Right lobe of liver (tissue), 6 donors: ENCODE measurements around the gene NOL4L. TPM values are rescaled to one million over a fixed set of nuclear protein-coding genes. Genes with fewer than 3 reads are reported as not detected.

Experiments
- ATAC-seq, 4 donors: fragments of 200-7000 bp; cut with Tn5 transposase; one replicate each; pipeline ENCODE4 v1.9.1; 2020; ENCODE audit warnings: mild to moderate bottlenecking in 4 of 4, moderate library complexity in 4 of 4
- DNase-seq, 3 donors: peaks; one replicate each; pipeline ENCODE4 v3.0.0-alpha.2; 2020
- H3K27ac ChIP-seq, 3 donors: fragments of 200-600 bp; one replicate each; pipeline ENCODE4 v1.8.0; 2022
- H3K27me3 ChIP-seq, 2 donors: fragments of 200-600 bp; one replicate each; pipeline ENCODE4 v1.8.0; 2022
- H3K36me3 ChIP-seq, 4 donors: fragments of 200-600 bp; sonication (generic) in 1 of 4; one replicate each; pipeline versions ENCODE4 v1.5.1 to v1.8.0; 2017 to 2022; ENCODE audit warnings: control low read depth in 1 of 4
- H3K4me1 ChIP-seq, 4 donors: fragments of 200-600 bp; sonication (generic) in 1 of 4; one replicate each; pipeline versions ENCODE4 v1.5.1 to v1.8.0; 2017 to 2022; ENCODE audit warnings: control low read depth in 1 of 4
- H3K4me3 ChIP-seq, 3 donors: fragments of 200-600 bp; one replicate each; pipeline ENCODE4 v1.8.0; 2022
- H3K9me3 ChIP-seq, 4 donors: fragments of 200-600 bp; sonication (generic) in 1 of 4; one replicate each; pipeline versions ENCODE4 v1.5.1 to v1.8.0; 2017 to 2022; ENCODE audit warnings: control low read depth in 1 of 4
- POLR2A ChIP-seq: fragments of 450-650 bp; IDR thresholded peaks from one replicate; pipeline ENCODE4 v1.6.1; 2017; ENCODE audit warnings: antibody characterized with exemption, mild to moderate bottlenecking
- WGBS: methylation state at CpG from one replicate; pipeline ENCODE4 v1.1.6; 2018; ENCODE audit warnings: low coverage, low lambda C conversion rate; ENCODE audit not compliant: insufficient coverage; ENCODE audit errors: missing lambda C conversion rate; 5-methylcytosine and 5-hydroxymethylcytosine counted together
- intact Hi-C, 2 donors: fragments of 100-400 bp; cut with DNase I; formaldehyde crosslinking; loops; one replicate each; pipeline versions ENCODE4 v1.11.2 to v1.14.1; 2022
- total RNA-seq, 6 experiments: library from RNA; depleted of rRNA in 2 of 6; stranded (reverse); fragments of >200 nt in 2 of 6; fragmentation: NEBNext Ultra II Directional in 3 of 6; extraction: Animal tissue kit (Norgen Biotek cat#: 25700) in 3 of 6; gene quantifications; one replicate each; pipeline versions ENCODE4 v1.1.0 to v1.2.4, GENCODE V29; 2016 to 2023
- TF ChIP-seq, protein P1 (sequence below), 4 donors: fragments of 200-600 bp in 3 of 4; fragments of 450-650 bp in 1 of 4; IDR thresholded peaks; one replicate each; pipeline versions ENCODE4 v1.5.1 to v1.8.0; 2016 to 2022; ENCODE audit warnings: antibody characterized with exemption in 4 of 4, mild to moderate bottlenecking in 2 of 4
- donor health status: DM: no; HTN: yes; CAD: no.
- donor health status: DM: no; HTN: no; CAD: no.
- donor health status: DM: no; HTN: no; CAD: no.
- donor health status: DM: no; HTN: yes; CAD: no.
- donor health status: DM: no; HTN: yes; CAD: no.

NOL4L gene
- total RNA-seq, 6 experiments from 2014 or later: 4.3 to 6.5 (median 5.7) TPM

DNA sequence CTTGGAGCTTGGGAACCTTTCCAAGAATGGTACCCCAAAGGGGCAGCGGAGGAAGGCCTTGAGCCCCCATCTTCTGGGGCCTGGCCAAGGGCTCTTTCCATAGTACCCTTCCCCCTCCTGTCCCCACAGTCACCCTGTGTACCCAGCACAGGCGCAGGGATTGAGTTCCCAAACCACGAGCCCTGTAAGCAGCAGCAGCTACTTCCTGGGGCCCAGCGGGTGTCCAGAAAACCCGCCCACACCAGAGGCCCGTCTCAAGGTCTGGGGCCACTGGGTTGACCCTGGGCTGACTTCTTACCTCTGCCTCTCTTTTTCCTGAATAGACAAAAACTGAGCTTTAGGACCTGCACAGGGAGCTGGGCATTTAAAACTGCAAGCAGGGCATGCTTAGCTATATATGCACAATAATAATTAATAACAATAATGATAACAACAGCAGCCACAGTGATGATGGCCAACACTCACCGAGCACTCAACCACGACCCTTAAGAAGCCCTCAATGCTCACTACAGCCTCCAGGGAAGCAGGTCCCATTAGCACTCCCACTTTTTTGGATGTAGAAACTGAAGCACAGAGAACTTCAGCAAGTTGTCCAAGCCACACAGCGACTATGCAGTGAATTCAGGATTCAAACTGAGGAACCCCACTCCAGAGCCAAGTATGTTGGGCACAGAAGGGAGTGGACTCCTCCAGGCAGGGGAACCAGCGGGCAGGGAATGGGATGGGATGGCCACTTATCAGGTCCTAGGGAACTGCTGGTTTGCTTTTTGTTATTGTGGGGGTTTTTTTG, 14.5 kb downstream of the NOL4L start:
- intact Hi-C loops: no loop called here
- DNase-seq: no peak
- no peaks in the 10 kb centered on the region for H3K27me3 ChIP-seq
- no peaks in the 10 kb centered on the region for H3K4me1 ChIP-seq
- no peak overlapping the region for H3K4me3 ChIP-seq
- TF ChIP-seq POLR2A: no peak
- TF ChIP-seq, protein P1, sequence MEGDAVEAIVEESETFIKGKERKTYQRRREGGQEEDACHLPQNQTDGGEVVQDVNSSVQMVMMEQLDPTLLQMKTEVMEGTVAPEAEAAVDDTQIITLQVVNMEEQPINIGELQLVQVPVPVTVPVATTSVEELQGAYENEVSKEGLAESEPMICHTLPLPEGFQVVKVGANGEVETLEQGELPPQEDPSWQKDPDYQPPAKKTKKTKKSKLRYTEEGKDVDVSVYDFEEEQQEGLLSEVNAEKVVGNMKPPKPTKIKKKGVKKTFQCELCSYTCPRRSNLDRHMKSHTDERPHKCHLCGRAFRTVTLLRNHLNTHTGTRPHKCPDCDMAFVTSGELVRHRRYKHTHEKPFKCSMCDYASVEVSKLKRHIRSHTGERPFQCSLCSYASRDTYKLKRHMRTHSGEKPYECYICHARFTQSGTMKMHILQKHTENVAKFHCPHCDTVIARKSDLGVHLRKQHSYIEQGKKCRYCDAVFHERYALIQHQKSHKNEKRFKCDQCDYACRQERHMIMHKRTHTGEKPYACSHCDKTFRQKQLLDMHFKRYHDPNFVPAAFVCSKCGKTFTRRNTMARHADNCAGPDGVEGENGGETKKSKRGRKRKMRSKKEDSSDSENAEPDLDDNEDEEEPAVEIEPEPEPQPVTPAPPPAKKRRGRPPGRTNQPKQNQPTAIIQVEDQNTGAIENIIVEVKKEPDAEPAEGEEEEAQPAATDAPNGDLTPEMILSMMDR (IDR thresholded peaks at IDR 0.05): no peak
- H3K36me3 ChIP-seq: no peaks in the 10 kb centered on the region
- 49% methylated on average over 5 of the region's 10 CpGs for WGBS
- peak in 3 of 4 donors; percentile 22 to 38 (median 23) for ATAC-seq
- no peaks in the 10 kb centered on the region for H3K9me3 ChIP-seq
- H3K27ac ChIP-seq: no peak overlapping the region

DNA sequence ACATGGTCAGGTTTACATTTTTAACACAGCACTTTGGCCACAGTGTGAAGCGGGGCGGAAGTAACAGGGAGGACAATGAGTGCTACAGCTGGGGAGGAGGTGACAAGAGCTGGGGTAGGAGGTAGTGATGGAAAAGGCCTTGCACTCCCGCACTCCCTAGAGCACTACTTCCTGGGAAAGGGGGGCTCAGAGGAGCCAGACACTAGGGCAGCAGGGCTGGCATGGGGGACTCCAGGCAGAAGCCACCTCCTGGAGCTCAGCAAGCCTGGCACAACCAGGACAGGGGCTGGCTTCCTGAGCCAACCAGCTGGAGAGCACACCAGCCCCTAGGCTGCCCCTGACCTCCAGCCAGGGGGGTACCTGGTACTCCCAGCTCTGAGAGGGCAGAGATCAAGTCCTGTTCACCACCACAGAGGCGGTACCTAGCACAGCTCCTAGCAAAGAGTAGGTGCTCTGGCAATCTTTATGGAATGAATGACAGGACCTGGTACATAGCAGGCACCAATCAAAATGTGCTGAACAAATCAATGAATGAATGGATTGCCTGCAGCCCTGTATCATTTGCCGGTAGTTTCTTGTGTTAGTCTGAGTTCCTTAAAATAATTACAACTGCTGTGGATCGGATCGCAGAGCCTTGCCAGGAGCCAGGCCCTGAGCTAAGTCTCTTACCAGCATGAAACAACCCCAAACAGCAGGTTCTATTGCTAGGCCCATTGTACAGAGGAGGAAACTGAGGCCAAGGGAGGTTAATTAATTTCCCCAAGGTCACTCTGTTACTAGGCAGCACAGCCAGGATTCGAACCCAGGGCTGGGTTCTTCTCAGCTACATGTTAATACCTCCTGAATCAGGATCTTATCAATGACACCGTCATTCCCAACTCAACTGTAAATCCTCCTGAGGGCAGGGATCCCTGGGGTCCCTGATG, 15.5 kb downstream of the NOL4L start:
- Histone ChIP-seq H3K27me3 (no peaks in the 10 kb centered on the region), H3K9me3 (no peaks in the 10 kb centered on the region), H3K36me3 (no peaks in the 10 kb centered on the region), H3K4me1 (no peaks in the 10 kb centered on the region), H3K4me3 (no peak overlapping the region), H3K27ac (no peak overlapping the region)
- intact Hi-C loops: no loop called here
- peak in 3 of 4 donors; percentile 4 to 29 (median 17) for ATAC-seq
- TF ChIP-seq POLR2A: no peak
- TF ChIP-seq, protein P1 (IDR thresholded peaks at IDR 0.05): no peak
- WGBS: 83% methylated on average over 4 of the region's 9 CpGs
- DNase-seq: no peak

DNA sequence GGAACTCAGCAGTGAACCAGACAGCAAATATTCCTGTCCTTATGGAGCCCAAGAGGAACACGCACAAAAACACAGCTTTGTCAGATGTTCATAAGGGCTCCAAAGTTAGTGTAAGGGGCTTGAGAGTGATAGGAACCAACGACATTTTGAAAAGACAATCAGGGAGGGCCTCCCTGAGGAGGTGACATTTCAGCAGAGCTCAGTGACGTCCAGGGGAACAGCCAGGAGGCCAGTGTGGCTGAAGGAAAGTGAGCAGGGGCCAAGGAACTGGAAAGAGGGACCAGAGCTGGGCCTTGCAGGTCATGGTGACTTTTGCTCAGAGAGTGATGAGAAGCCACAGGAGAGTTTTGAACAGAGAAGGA, 16.1 kb downstream of the NOL4L start:
- Histone ChIP-seq H3K4me1 (no peaks in the 10 kb centered on the region), H3K27me3 (no peaks in the 10 kb centered on the region), H3K36me3 (no peaks in the 10 kb centered on the region), H3K9me3 (no peaks in the 10 kb centered on the region), H3K27ac (no peak overlapping the region), H3K4me3 (no peak overlapping the region)
- ATAC-seq: no peak
- 48% methylated on average over 3 of the region's 3 CpGs for WGBS
- no peak for DNase-seq
- intact Hi-C loops: no loop called here
- TF ChIP-seq POLR2A: no peak
- TF ChIP-seq, protein P1 (IDR thresholded peaks at IDR 0.05): no peak

DNA sequence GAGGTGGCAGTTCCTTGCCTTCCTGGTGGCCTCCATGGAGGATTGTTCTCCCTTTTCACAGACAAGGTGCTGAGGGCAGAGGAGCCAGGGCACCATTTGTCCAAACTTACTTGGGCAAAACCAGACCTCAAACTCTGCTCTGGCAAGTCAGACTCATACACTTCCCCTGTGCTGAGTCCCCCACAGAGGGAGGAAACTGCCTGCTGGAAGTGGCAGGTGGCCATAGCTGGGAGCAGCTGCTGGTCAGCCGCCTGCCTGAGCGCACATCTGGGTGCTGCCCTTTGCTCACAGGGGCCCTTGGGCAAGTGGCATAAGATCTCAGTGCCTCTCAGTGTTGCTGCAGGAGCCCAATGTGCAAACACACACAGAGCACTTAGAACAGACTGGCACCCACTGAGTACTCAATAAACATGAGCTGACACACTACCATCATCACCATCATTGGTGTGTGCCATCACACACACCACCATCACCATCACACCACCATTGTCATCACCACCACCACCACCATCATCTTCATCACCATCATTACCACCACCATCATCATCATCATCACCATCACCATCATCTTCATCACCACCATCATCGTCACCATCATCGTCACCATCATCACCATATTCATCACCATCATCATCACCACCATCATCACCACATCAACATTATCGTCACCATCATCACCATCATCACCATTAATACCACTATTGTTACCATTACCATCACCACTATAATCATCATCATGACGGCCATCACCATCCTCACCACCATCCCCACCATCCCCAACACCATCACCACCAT, 17.6 kb downstream of the NOL4L start:
- no peaks in the 10 kb centered on the region for H3K4me1 ChIP-seq
- intact Hi-C loops: no loop called here
- no peak for DNase-seq
- TF ChIP-seq POLR2A: no peak
- TF ChIP-seq, protein P1 (IDR thresholded peaks at IDR 0.05): no peak
- no peaks in the 10 kb centered on the region for H3K36me3 ChIP-seq
- ATAC-seq: no peak
- no peak overlapping the region for H3K27ac ChIP-seq
- 78% methylated on average over 5 of the region's 6 CpGs for WGBS
- H3K4me3 ChIP-seq: no peak overlapping the region
- no peaks in the 10 kb centered on the region for H3K27me3 ChIP-seq
- H3K9me3 ChIP-seq: no peaks in the 10 kb centered on the region
